RCC 7860 (cell line): ENCODE data around the gene EFNA3.

Source experiments
- DNase-seq: peaks from one replicate; pipeline ENCODE4 v3.0.0-alpha.2; 2015; ENCODE audit warnings: low spot score
- FAIRE-seq: peaks from 2 replicates; lab custom pipeline; 2012; peaks lifted over from hg19 to GRCh38; lab: Jason Lieb, UNC

Gene EFNA3

DNA sequence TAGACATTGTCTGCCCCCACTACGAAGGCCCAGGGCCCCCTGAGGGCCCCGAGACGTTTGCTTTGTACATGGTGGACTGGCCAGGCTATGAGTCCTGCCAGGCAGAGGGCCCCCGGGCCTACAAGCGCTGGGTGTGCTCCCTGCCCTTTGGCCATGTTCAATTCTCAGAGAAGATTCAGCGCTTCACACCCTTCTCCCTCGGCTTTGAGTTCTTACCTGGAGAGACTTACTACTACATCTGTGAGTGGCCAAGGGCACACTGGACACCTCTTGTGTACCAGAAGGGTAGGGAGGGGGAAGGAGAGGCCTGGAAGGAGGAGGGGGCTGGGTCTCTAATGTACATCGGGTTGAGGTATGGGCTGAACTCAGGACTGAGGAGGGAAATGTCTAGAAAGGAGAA is 11.9 kb upstream of the EFNA3 start:
- DNase-seq (no peak), FAIRE-seq (no peak)

DNA sequence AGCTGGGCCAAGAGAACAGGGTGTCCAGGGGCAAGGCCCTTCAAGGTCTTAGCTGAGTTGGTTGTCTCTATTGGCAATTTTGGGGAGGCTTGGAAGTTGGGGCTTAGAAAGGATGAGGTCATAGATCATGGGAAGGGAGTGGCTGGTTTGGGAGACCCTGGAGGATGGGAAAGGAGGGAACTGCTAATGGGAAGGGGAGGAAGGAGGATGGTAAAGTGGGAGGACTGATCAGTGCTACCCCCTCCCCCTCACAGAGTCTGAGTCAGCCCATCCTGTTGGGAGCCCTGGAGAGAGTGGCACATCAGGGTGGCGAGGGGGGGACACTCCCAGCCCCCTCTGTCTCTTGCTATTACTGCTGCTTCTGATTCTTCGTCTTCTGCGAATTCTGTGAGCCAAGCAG is 10.0 kb upstream of the EFNA3 start:
- DNase-seq (no peak), FAIRE-seq (no peak)

DNA sequence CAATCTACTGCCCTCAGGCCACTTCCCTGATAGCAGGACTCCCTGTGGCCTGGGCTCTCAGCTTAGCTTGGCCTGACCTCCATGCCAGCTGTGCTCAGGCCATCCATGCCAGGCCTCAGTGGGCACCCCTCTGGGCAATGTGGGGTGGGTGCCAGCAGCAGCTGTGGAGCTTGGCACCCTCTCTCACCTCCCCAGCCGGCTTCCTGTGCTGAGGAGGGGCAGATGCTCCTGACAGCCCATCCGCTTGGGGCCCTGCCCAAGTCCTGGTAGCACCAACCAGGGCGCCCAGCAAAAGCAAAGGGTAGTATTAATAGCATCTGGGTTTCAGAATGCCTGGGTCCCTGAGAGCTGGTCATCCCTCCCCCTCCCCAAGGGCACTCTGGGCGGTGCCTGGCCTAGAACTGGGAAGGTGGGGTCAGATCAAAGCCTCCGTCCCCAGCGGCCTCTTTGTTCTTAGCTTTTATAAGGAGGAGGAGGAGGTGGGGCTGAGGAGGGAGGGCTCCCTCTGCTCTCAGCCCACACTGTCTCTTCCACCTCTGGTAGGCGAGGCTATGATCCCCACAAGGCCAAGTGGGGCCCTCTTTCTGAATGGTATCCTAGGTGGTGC is 9.0 kb upstream of the EFNA3 start:
- no peak for DNase-seq

DNA sequence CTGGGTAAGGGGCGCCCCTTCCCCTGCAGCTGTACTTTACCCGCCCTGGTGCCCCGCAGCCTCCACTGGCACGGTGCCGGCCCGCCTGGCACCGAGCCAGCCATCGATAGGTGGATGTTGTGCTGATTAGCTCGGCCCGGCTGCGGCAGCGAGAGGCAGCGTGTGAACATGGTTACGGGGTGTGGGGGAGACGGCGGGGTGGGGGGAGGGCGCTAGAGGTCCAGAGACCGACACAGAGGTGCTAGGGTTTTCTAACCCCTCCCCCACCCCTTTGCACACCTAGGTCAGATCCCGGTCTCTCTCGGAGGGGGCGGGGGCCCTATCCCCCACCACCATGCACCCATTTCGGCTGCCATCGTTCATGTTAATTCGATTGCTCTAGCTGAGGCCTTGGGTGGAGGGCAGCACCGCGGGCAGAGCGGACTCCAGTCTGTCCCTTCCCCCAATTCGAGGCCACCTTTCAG is 8.4 kb upstream of the EFNA3 start:
- DNase-seq (no peak), FAIRE-seq (no peak)

More for the DNA sequence above, 9.0 kb upstream of the EFNA3 start:
- FAIRE-seq: no peak

DNA sequence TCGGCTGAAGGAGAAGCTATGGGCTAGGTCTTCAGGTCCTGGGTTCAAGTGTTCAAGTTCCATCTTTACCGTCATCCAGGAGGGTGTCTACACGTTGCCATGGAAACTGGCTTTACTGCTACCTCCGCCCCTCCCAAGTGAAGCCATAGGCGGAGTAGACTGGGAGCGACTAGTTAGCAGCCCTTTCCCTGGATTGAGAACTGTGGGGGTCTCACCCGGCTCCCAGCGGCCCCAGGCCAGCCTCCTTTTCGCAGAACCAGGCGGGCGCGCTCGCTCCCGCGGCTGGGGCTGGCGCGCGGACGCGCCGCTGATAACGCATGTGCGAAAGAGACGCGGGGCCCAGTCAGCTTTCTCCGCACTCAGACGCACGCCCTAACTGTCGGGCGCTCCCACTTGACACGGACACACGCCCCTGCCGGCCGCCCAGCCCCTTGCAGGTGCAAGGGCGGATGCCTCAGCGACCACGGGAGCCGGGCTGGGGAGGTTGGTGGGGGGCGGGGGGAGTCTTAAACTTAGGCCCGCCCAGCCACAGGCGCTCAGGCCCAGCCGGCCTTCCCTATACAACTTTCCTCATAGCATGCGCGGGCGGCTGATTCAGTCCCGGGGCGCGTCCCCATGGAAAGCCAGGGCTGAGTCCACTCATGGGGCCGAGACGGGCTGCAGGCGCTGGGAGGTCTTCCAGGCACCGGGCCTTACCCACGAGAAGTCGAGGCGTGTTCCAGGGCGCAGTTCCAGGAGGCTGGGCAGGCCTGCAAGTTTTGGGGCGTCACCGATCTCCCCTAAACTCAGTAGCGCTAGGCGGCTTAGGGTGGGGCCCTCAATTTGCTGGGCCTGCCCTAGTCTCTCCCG is 7.7 kb upstream of the EFNA3 start:
- FAIRE-seq (no peak), DNase-seq (no peak)

DNA sequence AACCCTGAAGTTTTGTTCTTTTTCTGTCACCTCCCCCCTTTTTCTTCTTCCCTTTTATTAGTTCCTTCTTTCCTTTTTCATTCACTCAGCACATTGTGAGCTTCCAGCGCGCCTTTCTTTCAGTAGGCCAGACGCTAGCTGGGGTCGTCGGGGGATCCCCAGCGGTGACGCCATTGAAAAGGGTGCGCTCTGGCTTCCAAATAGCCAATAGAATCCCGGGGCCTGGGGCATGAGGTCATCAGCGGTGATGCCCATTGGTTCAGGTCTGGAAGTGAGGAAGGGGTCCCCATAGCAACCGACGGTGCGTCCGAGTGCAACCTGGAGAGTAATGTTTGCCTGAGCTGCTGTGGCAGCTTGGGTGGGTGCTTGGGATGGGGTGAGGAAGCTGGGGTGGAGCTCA is 6.9 kb upstream of the EFNA3 start:
- FAIRE-seq: no peak
- no peak for DNase-seq

DNA sequence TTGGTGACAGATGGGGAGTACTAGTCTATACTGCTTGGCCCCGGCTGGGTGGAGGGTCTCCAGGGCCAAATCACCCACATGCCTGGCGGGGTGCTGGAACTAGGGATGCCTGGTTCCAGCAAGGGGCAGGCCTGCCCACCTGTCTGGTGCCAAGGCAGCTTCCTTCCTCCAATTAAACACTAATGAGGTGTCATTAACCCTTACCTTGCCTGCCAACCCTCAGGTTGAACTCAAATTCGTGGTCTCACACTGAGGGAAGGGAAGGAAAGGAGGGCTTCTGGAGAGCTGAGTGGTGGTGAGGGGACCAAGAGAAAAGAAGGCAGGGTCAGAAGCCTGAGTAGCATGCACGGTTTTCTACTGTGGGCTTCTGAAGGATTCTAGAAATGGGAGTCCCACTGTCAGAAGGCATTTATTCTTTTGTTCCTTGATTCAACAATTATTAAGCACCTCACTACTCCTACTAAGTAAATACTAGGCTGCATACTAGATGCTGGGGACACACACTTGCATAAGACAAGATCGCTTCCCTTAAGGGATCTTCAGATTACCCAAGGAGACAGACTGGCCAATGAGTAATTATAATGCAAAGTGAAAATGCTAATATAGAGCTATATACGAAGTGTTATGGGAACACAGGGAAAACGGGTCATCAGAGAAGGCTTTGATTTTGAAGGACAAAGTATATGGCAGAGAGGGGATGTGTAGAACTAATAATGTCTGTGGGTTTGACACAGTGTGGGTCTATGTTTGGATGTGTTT is 5.9 kb upstream of the EFNA3 start:
- FAIRE-seq: no peak
- no peak for DNase-seq

DNA sequence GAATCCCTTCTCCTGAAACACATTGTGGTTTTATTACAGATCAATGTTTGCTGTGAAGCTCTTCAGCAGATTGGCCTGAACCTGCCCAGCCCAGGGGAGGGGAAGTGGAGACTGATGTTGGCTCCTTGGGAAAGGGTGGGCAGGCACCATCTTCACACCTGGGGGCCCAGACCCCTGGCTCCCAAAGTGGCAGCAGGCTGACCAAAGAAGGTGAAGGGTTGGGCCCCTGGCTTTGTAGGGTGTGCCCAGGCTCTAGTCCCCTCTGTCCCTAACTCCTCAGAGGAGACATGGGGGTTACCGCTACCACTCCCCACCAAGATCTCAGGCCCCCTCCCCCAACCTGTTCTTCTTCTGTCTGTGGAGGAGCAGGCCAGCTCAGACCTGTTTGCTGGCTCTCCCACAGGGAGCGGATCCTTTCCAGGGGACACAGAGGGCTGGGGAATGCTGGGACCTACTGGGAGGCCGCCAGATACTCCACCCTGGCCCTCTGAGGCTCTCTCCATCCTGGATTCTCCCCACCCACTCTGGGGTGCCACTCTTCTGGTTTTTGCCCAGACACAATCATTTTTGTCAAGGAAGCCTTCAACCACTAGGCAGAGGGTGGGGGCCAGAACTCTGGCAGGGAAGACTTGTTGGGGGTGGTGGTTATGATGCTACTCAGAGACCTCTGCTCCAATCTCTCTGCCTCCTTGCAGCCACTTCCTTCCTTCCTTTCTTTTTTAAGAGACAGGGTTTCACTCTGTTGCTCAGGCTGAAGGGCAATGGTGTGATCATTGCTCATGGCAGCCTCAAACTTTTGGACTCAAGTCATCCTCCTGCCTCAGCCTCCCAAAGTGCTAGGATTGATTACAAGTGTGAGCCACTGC is 5.0 kb upstream of the EFNA3 start:
- FAIRE-seq (no peak), DNase-seq (no peak)

DNA sequence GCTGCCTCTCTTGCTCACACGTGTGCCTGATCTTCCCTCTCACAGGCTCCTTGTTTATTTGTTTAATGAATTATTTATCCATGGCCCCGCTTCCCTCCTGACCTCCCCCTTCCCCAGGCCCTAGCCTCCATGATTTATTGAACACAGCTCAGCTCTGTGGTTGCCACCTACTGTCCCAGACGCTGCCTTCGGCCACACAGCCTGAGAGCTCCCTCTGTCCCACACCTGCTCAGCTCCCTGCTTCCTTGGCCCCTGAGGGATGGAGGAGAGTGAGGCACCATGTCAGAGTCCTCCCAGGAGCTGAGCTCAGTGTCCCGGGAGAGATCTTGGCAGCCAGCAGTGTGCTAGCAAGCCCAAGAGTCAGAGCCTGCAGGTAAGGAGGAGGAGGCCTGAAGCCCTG is 3.1 kb upstream of the EFNA3 start:
- FAIRE-seq (no peak), DNase-seq (no peak)

DNA sequence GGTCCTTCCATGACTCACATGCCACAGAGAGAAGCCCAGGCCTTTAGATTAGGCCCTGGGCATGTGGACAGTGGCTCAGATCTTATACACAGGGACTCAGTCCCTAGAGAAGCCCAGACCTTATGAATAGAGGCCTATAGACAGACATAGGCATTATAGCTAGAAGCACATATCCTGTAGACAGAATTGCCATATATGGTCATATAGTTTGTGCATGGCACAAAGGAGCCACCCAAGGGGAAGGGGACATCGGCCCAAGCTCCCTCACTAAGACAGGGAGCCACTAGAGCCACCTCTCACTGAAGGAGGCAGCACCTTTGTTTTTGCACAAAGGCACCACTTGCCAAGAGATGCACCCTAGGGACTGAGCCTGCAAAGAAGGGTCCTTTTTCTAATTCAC is 2.3 kb upstream of the EFNA3 start:
- FAIRE-seq (no peak), DNase-seq (no peak)

DNA sequence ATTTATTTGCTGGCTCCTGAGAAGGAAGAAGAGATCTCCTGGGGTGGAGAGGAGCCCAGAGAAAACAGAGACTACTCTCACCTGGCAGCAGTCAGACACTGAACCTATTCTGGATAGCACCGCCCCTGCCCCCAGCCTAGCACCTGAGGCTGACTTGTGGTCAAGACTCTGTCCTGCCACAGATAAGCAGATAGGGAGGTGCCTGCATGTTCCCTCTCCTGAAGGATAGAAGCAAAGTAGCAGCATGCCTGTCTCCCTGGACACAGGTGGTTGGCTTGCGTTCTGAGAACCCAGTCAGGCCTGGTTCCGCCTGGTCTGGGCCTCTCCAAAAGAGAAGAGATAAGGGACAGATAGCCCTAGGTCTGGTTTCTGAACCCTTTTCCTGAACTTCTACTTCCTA is 1.3 kb upstream of the EFNA3 start:
- DNase-seq (no peak), FAIRE-seq (no peak)

DNA sequence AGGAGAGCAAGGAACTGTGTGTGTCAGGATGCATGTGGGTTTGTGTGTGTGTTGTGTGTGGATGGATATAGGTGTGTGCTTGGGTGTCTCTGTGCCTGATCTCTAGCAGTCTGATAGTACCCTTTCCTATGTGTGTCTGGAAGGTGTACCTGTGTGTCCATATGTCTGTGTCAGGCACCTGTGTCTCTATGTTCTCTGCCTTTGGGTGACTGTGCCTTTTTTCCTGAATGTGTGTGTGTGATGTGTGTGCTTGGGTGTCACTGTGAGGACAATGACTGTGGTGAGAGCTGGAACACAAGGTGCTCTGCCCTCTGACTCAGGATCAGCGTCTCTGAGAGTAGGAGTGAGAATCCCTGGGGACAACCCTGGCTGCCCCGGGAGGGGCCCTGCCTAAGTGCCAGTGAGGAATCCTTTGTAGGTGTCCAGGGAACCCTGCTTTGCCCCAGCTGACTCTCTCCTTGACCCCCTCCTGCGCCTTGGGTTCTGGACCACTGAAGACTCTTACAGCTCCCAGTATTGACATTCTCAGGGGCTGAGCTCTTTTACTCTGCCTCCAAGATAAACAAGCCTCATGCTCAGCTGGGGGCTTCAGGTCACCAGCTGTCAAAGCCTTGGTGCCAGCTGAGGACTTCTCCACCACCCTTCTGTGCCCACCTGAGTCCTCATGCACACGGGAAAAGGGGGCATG is 735 bp upstream of the EFNA3 start:
- FAIRE-seq (no peak), DNase-seq (no peak)

DNA sequence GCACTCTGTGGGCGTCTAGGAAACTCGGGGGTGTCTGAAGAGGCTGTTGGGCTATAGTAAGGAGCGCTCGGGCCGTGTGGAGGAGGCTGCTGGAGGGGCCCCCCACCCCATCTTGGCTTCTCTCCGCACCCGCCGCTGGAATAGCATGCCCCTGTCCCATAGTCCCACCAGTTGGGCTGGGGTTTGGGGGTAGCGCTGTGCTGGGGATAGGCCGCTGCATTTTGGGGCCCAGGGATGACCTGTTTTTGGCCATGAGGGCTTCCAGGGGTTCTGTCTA is 511 bp downstream of the EFNA3 start:
- FAIRE-seq: no peak
- DNase-seq: no peak

DNA sequence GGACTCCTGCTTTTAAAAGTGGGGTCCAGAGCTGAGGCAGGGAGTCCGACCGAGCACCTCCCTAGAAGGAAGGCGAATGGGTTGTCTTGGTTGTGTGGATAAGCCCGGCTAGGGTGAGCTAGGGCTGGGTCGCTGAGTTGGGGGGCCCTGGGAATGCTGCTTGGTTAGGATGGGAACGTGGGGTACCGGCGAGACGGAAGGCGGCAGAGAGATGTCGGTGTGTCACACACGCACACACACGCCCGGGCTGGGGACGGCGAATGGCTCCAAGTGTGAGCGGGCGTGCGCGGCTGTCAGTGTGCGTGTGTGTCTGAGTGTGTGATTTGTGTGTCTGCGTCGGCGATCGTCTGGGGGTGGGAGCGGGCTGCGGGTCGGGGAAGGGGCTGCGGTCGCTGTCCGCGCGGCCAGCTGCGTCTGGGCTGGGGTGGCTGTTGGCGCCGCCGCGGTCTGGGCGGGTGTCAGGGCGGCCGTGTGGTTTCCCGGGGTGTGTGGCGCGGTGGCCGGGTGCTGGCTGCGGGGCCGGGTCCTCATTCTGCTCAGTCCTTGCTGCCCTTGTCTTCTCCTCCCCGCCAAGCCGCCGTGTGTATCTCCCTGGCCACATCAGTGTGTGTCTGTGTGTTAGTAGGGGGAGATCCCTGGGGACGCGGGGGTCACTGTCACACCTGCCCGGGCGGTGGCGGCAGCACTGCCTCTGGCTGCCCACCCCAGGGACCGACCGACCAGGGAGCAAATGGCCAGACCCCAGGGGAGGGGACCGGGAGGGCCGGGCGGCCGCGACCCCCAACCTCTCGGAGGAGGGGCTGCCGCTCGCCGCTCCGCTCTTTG is 1.1 kb downstream of the EFNA3 start:
- no peak for FAIRE-seq
- DNase-seq: no peak

DNA sequence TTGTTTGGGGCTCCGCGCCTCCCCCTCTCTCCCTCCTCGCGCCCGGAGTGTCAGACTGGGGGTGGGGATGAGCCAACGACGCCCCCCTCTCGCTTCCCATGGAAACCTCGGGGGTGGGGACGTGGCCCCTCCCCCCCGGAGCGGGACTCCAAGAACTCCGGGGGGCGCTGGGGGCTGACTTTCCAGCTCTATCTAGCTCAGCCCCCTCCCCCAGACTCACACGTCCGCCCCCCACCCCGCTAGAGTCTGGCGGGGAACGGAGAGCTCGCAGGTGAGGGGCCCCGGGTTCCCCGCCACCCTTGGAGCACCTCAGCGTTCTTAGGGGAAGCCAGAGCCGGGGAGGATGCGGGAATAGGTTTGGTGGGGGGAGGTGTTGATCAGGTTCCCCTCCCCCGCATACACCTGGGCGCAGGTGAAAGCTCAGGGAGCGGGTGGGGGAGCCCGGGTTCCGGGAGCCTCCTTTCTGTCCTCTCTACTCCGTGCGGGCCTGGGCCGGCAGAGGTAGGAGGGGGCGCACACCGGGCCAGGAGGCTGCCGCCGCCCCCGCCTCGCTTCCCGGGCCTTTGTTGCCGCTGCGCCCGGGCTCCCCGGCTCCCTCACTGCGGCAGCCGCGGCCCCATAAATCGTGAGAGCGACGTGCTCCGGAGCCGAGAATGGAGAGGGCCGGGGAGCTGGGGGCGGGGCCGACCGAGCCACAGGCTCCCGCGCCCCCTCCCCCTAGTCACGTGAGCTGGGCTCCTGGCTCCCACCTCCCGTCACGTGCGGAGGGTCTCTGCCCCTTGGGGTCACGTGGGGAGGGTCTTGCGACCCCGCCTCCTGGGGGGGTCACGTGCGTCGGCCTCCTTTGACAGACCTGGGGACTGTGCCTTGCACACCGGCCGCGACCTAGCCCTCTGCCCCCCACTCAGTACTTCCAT is 1.9 kb downstream of the EFNA3 start:
- DNase-seq: no peak

DNA sequence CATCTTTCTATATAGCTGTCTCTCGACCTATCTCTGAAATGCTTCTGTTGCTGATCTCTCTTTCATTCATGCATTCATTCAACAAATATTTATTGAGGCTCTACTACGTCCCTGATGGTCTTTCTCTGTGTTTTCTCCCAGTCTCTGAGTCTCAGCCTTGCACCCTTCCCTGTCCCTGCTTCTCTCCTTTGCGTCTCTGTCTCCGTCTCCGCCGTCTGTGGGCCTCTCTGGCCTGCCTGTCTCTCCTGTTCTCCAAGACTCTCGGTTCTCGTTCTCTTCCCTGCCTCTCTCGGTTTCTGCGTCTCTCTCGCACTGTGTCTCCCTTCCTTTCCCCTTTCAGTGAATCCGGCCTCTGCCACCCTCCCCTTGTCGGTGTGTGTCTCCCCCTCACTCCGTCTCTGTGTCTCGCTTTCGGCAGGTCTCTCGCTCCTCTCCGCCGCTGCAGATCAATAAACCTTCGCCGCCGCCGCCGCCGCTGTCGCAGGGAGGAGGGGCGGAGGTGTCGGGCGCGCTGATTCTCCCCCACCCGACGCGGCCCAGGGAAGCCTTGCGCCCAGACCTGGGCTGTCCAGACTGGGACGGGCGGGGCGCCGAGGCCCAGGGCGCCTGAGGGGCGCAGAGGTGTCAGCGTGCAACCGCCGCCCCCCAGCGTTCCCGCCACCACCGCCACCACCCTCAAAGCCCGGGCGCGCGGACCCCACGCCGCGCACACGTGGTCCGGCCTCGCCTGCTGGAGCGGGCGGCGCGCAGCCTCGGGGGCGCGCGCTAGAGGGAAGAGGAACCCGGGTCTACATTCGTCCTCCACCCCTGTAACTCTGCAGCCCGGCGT is 3.0 kb downstream of the EFNA3 start:
- FAIRE-seq (no peak), DNase-seq (no peak)

More for the DNA sequence above, 1.9 kb downstream of the EFNA3 start:
- FAIRE-seq: no peak

DNA sequence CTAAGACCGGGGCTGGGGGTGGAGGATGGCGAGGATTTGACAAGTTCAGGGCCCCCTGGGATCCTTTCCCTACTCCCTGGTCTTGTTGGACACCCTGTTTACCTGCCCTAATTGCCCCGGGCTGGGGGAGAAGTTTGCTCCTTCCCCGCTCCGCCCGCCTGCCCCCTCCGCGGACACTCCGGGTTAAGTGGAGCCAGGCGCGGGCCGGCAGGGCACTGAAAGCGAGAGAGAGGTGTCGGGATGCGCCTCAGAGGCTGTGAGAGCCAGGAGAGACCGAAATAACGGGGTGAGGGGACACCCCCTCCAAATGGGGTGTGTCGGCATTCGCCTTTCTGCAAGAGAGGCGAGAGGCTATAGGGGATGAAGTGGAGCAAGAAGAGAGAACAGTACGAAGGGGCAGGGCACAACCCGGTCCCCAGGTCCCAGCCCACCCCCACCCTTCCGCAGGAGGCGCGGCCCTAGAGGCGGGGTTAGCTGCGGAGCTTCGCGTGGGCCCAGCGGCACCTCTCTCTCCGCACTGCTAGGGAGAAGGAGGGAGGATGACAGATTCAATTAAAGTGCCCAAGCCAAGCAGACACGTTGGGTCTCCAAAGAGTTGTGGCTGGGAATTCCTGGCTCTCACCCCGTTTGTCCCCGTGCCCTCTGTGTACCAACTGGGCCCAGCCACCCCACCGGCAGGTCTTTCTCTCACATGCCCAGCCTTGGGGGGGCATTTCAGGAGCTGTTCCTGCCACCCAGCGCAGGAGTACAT is 3.8 kb downstream of the EFNA3 start:
- DNase-seq (no peak), FAIRE-seq (no peak)
